Choroid plexus epithelial cell (primary cell): ENCODE data around the gene COL8A2.

ENCODE experiments used
- DNase-seq: peaks from one replicate; pipeline ENCODE4 v3.0.0-alpha.2; 2010; ENCODE audit warnings: low read depth
- H3K4me3 ChIP-seq: 2 replicates; pipeline ENCODE4 v1.5.1; 2011; ENCODE audit warnings: low read depth, mild to moderate bottlenecking, control low read depth, low read length, moderate library complexity
- TF ChIP-seq, protein P1 (sequence below): conservative IDR thresholded peaks from 2 replicates; pipeline ENCODE4 v1.5.1; 2011; ENCODE audit warnings: low read depth, mild to moderate bottlenecking, control low read depth, inconsistent platforms, low read length, moderate library complexity

The COL8A2 gene

DNA sequence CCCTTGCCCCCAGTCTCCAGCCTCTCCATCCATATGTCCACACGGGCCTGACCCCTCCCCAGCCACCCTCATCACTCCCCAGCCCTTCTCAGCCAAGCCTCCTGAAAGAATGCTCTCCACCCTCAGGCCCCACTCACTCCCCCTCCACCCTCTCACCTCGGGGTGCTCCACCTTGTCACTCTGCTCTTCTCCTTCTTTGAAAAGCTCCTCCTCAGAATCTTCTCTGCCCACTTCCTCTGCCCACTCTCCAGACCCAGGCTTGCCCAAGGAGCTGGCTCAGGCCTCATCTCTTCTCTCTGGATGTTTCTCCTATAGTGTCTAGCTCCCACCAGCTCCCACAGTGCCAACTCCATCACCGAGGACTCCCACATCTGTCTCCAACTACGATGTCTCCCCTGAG lies 13.9 kb downstream of the COL8A2 start:
- H3K4me3 ChIP-seq, result no peak overlapping the region
- DNase-seq, result no peak
- TF ChIP-seq, protein P1, sequence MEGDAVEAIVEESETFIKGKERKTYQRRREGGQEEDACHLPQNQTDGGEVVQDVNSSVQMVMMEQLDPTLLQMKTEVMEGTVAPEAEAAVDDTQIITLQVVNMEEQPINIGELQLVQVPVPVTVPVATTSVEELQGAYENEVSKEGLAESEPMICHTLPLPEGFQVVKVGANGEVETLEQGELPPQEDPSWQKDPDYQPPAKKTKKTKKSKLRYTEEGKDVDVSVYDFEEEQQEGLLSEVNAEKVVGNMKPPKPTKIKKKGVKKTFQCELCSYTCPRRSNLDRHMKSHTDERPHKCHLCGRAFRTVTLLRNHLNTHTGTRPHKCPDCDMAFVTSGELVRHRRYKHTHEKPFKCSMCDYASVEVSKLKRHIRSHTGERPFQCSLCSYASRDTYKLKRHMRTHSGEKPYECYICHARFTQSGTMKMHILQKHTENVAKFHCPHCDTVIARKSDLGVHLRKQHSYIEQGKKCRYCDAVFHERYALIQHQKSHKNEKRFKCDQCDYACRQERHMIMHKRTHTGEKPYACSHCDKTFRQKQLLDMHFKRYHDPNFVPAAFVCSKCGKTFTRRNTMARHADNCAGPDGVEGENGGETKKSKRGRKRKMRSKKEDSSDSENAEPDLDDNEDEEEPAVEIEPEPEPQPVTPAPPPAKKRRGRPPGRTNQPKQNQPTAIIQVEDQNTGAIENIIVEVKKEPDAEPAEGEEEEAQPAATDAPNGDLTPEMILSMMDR, result no peak

DNA sequence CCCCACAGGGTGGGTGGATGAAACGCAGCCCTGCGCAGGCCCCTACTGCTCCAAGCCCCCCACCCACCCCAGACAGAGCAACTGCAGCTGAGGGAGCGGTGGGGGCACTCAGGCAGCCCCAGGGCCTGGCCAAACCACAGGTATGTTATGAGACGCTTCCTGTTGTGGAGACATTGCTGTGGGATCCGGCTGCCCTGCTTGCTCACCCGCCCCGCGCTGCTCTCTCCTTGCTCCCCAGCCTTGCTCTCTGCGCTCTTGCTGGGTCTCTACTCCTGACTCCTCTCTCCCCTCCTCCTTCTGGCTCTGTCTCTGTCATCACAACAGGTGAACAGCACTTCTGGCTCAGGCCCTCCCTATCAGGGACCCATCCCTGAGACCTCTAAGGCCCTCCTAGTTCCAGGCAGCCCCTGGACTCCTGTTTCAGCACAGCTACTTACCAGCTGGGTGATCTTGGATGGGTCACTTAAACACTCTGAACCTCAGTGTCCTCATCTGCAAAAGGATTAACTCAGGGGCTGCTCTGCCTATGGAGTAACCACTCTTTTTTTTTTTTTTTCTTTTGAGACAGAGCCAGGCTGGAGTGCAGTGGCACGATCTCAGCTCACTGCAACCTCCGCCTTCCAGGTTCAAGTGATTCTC lies 15.9 kb downstream of the COL8A2 start:
- DNase-seq, result peak; percentile 90
- TF ChIP-seq, protein P1, result no peak
- no peak overlapping the region for H3K4me3 ChIP-seq

DNA sequence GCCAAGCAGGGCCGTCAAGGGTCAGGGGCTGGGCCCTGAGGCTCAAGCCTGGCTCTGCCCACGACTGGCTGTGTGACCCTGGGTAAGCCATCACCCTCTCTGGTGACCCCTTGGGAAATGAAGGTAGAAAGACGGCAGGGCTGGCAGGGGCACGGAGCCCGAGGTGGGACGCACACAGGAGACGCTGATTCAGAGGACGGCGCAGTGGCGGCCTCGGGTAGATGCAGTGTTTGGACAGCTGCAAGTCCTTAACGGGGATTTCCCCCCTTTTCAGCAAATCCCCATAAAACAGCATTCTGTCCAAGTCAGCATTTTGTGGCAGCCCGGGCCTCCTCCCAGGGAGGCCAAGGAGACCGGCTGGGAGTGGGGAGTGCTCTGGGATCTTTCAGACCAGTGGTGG lies 16.7 kb downstream of the COL8A2 start:
- no peak overlapping the region for H3K4me3 ChIP-seq
- TF ChIP-seq, protein P1, result no peak
- peak; percentile 36 for DNase-seq

DNA sequence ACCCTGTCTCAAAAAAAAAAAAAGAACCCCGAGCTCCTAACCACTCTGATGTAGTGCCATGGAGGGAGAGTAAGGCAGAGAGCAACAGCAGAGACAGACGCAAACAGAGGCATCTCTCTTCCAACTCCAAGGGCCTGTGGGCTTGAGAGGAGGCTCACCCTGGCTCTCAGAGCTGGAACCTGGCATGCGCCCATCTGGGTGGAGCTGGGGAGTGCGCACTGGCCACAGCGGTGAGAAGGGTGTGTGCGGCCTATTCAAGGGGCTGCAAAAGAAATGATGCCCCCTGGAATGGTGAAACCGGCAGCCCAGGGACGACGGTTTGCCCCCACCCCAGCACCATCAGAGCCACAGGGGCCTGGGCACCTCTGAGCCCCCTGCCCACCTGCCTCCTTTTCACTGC lies 17.6 kb downstream of the COL8A2 start:
- H3K4me3 ChIP-seq, result no peak overlapping the region
- no peak for DNase-seq
- TF ChIP-seq, protein P1, result no peak

DNA sequence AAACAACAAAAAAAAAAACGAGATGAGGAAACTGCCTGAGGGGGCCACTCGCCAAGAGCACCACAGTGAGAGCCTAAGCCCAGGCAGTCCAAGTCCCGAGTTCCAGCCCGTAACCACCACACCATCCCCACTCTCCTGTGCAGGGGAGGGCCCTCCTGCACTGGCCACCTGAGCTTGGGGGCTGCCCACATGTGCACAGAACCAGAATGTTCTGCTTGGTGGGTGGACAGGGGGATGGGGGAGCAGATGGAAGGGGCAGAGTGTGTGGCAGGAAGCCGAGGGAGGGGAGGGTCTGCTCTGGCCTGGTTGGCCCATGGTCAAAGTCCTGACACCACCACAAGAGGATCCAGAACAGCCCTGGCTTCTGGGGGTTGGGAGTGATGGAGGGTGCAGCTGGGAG lies 18.8 kb downstream of the COL8A2 start:
- no peak overlapping the region for H3K4me3 ChIP-seq
- DNase-seq, result no peak
- TF ChIP-seq, protein P1, result no peak

DNA sequence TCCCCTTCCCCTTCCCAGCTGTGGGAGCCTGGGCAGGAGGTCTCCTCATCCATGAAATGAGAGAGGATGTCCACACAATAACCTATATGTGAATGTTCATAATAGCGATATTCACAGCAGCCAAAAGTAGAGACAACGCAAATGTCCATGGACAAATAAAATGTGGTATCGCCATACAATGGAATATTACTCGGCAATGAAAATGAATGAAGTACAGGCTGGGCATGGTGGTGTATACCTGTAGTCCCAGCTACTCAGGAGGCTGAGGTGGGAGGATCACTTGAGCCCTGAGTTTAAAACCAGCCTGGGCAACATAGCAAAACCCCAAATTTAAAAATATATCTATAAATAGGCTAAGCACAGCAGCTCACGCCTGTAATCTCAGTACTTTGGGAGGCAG lies 23.5 kb downstream of the COL8A2 start:
- no peak for DNase-seq
- TF ChIP-seq, protein P1, result no peak
- H3K4me3 ChIP-seq, result no peak overlapping the region

DNA sequence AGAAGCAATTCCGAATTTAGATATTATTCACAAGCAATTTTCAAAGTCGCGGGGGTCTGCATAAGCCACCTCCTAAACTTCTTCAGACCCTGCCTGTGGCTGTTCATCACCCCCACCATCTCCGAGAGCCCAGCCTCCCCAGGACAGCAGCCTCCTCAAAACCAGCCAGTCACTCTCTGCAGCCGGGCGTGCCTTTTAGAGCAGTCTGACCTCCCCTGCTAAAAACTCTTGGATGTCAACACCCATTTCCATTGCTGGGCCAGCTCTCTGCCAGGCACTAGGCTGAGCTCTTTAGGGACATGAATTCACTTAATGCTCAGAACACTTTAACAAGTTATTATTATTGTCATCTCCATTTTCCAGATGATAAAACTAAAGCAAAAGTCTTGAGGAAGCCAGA lies 24.6 kb downstream of the COL8A2 start:
- H3K4me3 ChIP-seq, result no peak overlapping the region
- no peak for DNase-seq
- TF ChIP-seq, protein P1, result no peak
